ENCODE results near the gene FLNC. TPM values are rescaled to one million over a fixed set of nuclear protein-coding genes. Genes with fewer than 3 reads are reported as not detected.

The FLNC gene
- total and polyA plus RNA-seq, 9 of the 15 experiments (the other 6 are each of a cell fraction or from before 2014, with no cell fraction given): 0.90 to 155 (median 28.8) TPM

GRCh38 chr7:128860158-128861073, 30.2 kb downstream of the FLNC start (continued):
- TF ChIP-seq TEAD2 (tag; IDR thresholded peaks at IDR 0.05) (0 out of 2 replicates have a peak, but pooled peaks have one; percentile 18), RNF2 (IDR thresholded peaks at IDR 0.05) (peak; percentile 95), KLF10 (CRISPR knock-in tag; IDR thresholded peaks at IDR 0.05) (no peak), GTF2F1 (IDR thresholded peaks at IDR 0.05; ENCODE audit: low read depth, low read length) (no peak), HDAC8 (tag; IDR thresholded peaks at IDR 0.05) (no peak), ZNF785 (CRISPR knock-in tag; IDR thresholded peaks at IDR 0.05) (no peak), ZFP1 (CRISPR knock-in tag; IDR thresholded peaks at IDR 0.05) (no peak), MEF2A (IDR thresholded peaks at IDR 0.05; ENCODE audit: control insufficient read depth, low read depth, low read length) (0 out of 2 replicates have a peak, but pooled peaks have one; percentile 23), CGGBP1 (CRISPR knock-in tag; IDR thresholded peaks at IDR 0.05) (no peak), KLF6 (CRISPR knock-in tag; IDR thresholded peaks at IDR 0.05; ENCODE audit: borderline replicate concordance) (no peak), YY1 (IDR thresholded peaks at IDR 0.05; ENCODE audit: borderline replicate concordance in 1 of 3, control insufficient read depth in 1 of 3, extremely low read depth in 1 of 3, insufficient read depth in 3 of 3, insufficient read length in 1 of 3, insufficient replicate concordance in 2 of 3, low read depth in 1 of 3, low read length in 2 of 3) (no peak), ZFP91 (CRISPR knock-in tag; IDR thresholded peaks at IDR 0.05) (0 out of 2 replicates have a peak, but pooled peaks have one; percentile 58), FOSL1 (tag; conservative IDR thresholded peaks at IDR 0.05) (peak; percentile 21; the same call in 1 of the 2 replicates), CBX1 (IDR thresholded peaks at IDR 0.05; ENCODE audit: low read depth) (0 out of 2 replicates have a peak, but pooled peaks have one; percentile 13), HDAC1 (IDR thresholded peaks at IDR 0.05) (peak; percentile 64 to 98; a peak in 3 of 4 replicates), RBM14 (IDR thresholded peaks at IDR 0.05; ENCODE audit: borderline replicate concordance, insufficient read depth, low read depth, low read length) (no peak), ZNF282 (CRISPR knock-in tag; IDR thresholded peaks at IDR 0.05) (no peak)
